K562 (cell line): Measurements from ENCODE around the gene PHF3. TPM values are rescaled to one million over a fixed set of nuclear protein-coding genes. Genes with fewer than 3 reads are reported as not detected.

ENCODE experiments used
- ATAC-seq: fragments of 200-7000 bp; cut with Tn5 transposase; 3 replicates; pipeline ENCODE4 v1.9.1; 2020; ENCODE audit warnings: moderate library complexity
- BruUV-seq: library from RNA; stranded (reverse); fragments of 400-500 nt; replicated peaks from 2 replicates; lab custom pipeline; 2021; lab: Mats Ljungman, UMichigan
- CTCF ChIA-PET: fragments of 300-600 bp; formaldehyde crosslinking; extraction: SDS; loops from one replicate; lab custom pipeline; 2021; ENCODE audit warnings: low intra/inter-chr PET ratio; lab: Yijun Ruan, JAX
- POLR2A ChIA-PET: fragments of 300-600, 350-650 bp; sonication (Branson Sonifier 250); formaldehyde crosslinking; extraction: SDS; loops from one replicate; lab custom pipeline; 2021; ENCODE audit warnings: antibody characterized with exemption, inconsistent platforms; lab: Yijun Ruan, JAX
- DNase-seq, 4 experiments: peaks; one replicate each; pipeline versions ENCODE4 v3.0.0 to v3.0.0-alpha.2; 2011 to 2018; ENCODE audit warnings: low spot score in 3 of 4, mixed read lengths in 3 of 4; ENCODE audit errors: extremely low read depth in 1 of 4
- FAIRE-seq: peaks from 2 replicates; lab custom pipeline; 2011; peaks lifted over from hg19 to GRCh38; lab: Jason Lieb, UNC
- H2AFZ ChIP-seq: 2 replicates; pipeline ENCODE4 v1.6.0; 2011; ENCODE audit warnings: low read depth, low read length, control low read depth, inconsistent platforms
- H3K27ac ChIP-seq: fragments of 200-600 bp; 3 replicates; pipeline ENCODE4 v1.8.0; 2011; ENCODE audit warnings: low read depth, mild to moderate bottlenecking, control low read depth, inconsistent platforms, low read length, moderate library complexity, mixed read lengths; ENCODE audit errors: extremely low read depth
- H3K27me3 ChIP-seq, 2 experiments: fragments of 300-600 bp in 1 of 2; 2 replicates in 1 of 2; 3 replicates in 1 of 2; pipeline versions ENCODE4 v1.6.0 to v1.8.0; 2011; ENCODE audit warnings: inconsistent platforms in 2 of 2, low read length in 2 of 2, mild to moderate bottlenecking in 1 of 2, mixed read lengths in 1 of 2, moderate library complexity in 1 of 2; ENCODE audit not compliant: control insufficient read depth in 2 of 2, insufficient read depth in 2 of 2
- H3K36me3 ChIP-seq: fragments of 300-600 bp; 3 replicates; pipeline ENCODE4 v1.8.0; 2011; ENCODE audit warnings: mild to moderate bottlenecking, low read length, inconsistent platforms; ENCODE audit not compliant: control insufficient read depth, insufficient read depth
- H3K4me1 ChIP-seq, 2 experiments: fragments of 200-600 bp in 1 of 2; replicated peaks in 1 of 2; 2 replicates in 1 of 2; 3 replicates in 1 of 2; pipeline versions ENCODE4 v1.5.1 to v1.8.0; 2011; ENCODE audit warnings: inconsistent platforms in 2 of 2, low read length in 2 of 2, mild to moderate bottlenecking in 1 of 2, mixed read lengths in 1 of 2, moderate library complexity in 1 of 2; ENCODE audit not compliant: control insufficient read depth in 2 of 2, insufficient read depth in 2 of 2
- H3K4me2 ChIP-seq: 2 replicates; pipeline ENCODE4 v1.6.1; 2011; ENCODE audit warnings: low read length, control low read depth, inconsistent platforms, mixed read lengths; ENCODE audit not compliant: insufficient read depth
- H3K4me3 ChIP-seq: fragments of 200-600 bp; sonication (generic), shearing (Covaris generic); 2 replicates; pipeline ENCODE4 v1.5.1; 2016; ENCODE audit warnings: control low read depth, inconsistent platforms
- H3K79me2 ChIP-seq: fragments of 200-600 bp; 3 replicates; pipeline ENCODE4 v1.8.0; 2011; ENCODE audit warnings: low read length, inconsistent platforms; ENCODE audit not compliant: control insufficient read depth, insufficient read depth
- H3K9ac ChIP-seq, 2 experiments: 2 replicates each; pipeline versions ENCODE4 v1.6.0 to v1.6.1; 2011; ENCODE audit warnings: low read depth in 2 of 2, low read length in 2 of 2, control low read depth in 1 of 2, inconsistent platforms in 1 of 2, mild to moderate bottlenecking in 1 of 2, mixed read lengths in 1 of 2; ENCODE audit not compliant: insufficient read depth in 1 of 2
- H3K9me1 ChIP-seq: one replicate; pipeline ENCODE4 v1.6.0; 2011; ENCODE audit warnings: inconsistent platforms, mild to moderate bottlenecking, low read length, moderate library complexity; ENCODE audit not compliant: control insufficient read depth, insufficient read depth
- H3K9me3 ChIP-seq: replicated peaks from 2 replicates; pipeline ENCODE4 v1.5.1; 2011; ENCODE audit warnings: low read depth, low read length, inconsistent platforms; ENCODE audit not compliant: control insufficient read depth, insufficient read depth
- H4K20me1 ChIP-seq: replicated peaks from 2 replicates; pipeline ENCODE4 v1.6.1; 2011; ENCODE audit warnings: low read length, inconsistent platforms, mixed read lengths; ENCODE audit not compliant: control insufficient read depth, insufficient read depth
- ATF1 ChIP-seq, 2 experiments: fragments of 450-650 bp in 1 of 2; IDR thresholded peaks; 2 replicates each; pipeline ENCODE4 v1.6.1; 2016; ENCODE audit warnings: missing compliant biosample characterization in 1 of 2, missing genetic modification characterization in 1 of 2
- FOXA1 ChIP-seq: fragments of 450-650 bp; IDR thresholded peaks from 2 replicates; pipeline ENCODE4 v1.6.1; 2016; ENCODE audit warnings: mild to moderate bottlenecking, borderline replicate concordance
- HMG20B ChIP-seq: fragments of 250-450 bp; sonication (Bioruptor Pico); IDR thresholded peaks from 2 replicates; pipeline ENCODE4 v1.5.0; 2021; ENCODE audit warnings: mild to moderate bottlenecking
- NBN ChIP-seq: fragments of 450-650 bp; IDR thresholded peaks from 2 replicates; pipeline ENCODE4 v1.6.1; 2016; ENCODE audit warnings: low read depth, mild to moderate bottlenecking
- NCOA2 ChIP-seq, 2 experiments: fragments of 450-650 bp; IDR thresholded peaks; 2 replicates each; pipeline ENCODE4 v1.6.1; 2018; ENCODE audit warnings: mild to moderate bottlenecking in 2 of 2, moderate library complexity in 1 of 2; ENCODE audit not compliant: partially characterized antibody in 2 of 2
- PPARD ChIP-seq: fragments of 250-450 bp; sonication (Bioruptor Pico); IDR thresholded peaks from 2 replicates; pipeline ENCODE4 v1.8.0; 2022; ENCODE audit warnings: inconsistent platforms, mild to moderate bottlenecking, moderate library complexity
- SMARCA4 ChIP-seq: fragments of 450-650 bp; IDR thresholded peaks from 2 replicates; pipeline ENCODE4 v1.6.1; 2016
- ZHX1 ChIP-seq: fragments of 150-350 bp; conservative IDR thresholded peaks from 2 replicates; pipeline ENCODE4 v1.6.1; 2014; ENCODE audit warnings: low read length
- ZNF324 ChIP-seq: fragments of 250-450 bp; sonication (Bioruptor Pico); IDR thresholded peaks from 2 replicates; pipeline ENCODE4 v1.4.0; 2020; ENCODE audit warnings: mild to moderate bottlenecking
- WGBS: fragments of 100-300 bp; shearing (Covaris generic); methylation state at CpG from one replicate; pipeline ENCODE4 v1.1.6; 2016; ENCODE audit warnings: low coverage, mixed read lengths; ENCODE audit not compliant: insufficient coverage; ENCODE audit errors: missing lambda C conversion rate; 5-methylcytosine and 5-hydroxymethylcytosine counted together
- in situ Hi-C: fragments of 300-500 bp; cut with MboI; formaldehyde crosslinking; loops from 4 replicates; pipeline ENCODE4 v1.15.0; 2018; ENCODE audit warnings: inconsistent platforms, mixed read lengths
- intact Hi-C: fragments of 100-400 bp; cut with micrococcal nuclease; formaldehyde crosslinking; loops from 2 replicates; pipeline ENCODE4 v1.14.2; 2022
- polyA plus RNA-seq, 8 experiments: library from polyadenylated mRNA; depleted of rRNA in 4 of 8; stranded (reverse) in 5 of 8; unstranded in 3 of 8; fragments of >200 nt; fragmentation: Nextera tagmentation in 2 of 8; fragmentation: Illumina TruSeq in 1 of 8; extraction: Ambion mirVana in 2 of 8; extraction: Trizol in 1 of 8; gene quantifications; 2 replicates each; pipeline versions ENCODE4 v1.2.1 to v1.2.3, GENCODE V29; 2011 to 2014; ENCODE audit warnings: inconsistent platforms in 1 of 8, missing spikeins in 1 of 8
- total RNA-seq, 7 experiments: library from RNA; depleted of rRNA in 6 of 7; stranded (reverse); fragments of >200 nt in 6 of 7; fragmentation: Illumina TruSeq in 2 of 7; extraction: Trizol in 2 of 7; gene quantifications; 2 replicates each; pipeline versions ENCODE4 v1.2.1 to v1.2.3, GENCODE V29; 2011 to 2021; ENCODE audit warnings: low replicate concordance in 1 of 7

PHF3 gene
- total and polyA plus RNA-seq, 9 of the 15 experiments (the other 6 are each of a cell fraction or from before 2014, with no cell fraction given): 8.1 to 51.2 (median 30.9) TPM

GRCh38 chr6:63689421-63689820, 53.8 kb downstream of the PHF3 start:
- peaks cover 22% of the 10 kb centered on the region for H3K36me3 ChIP-seq
- in situ Hi-C loops (no loop called here), intact Hi-C loops (loop anchor here (5.0 kb wide), 1 partner anchor 52 kb away; the partner anchor contains the start of gene PHF3)
- no TSS peak for BruUV-seq
- CTCF ChIA-PET: interaction anchor here (0.7 kb wide), 1 partner anchor 369 kb away, joined by 3 read pairs; no protein-coding TSS in a partner anchor
- 97% methylated on average over 2 of the region's 2 CpGs for WGBS
- no peak overlapping the region for H3K9ac ChIP-seq
- H3K4me1 ChIP-seq: no peaks in the 10 kb centered on the region
- H2AFZ ChIP-seq: no peak overlapping the region
- no peaks in the 10 kb centered on the region for H3K27me3 ChIP-seq
- H4K20me1 ChIP-seq: no peaks in the 10 kb centered on the region
- H3K27ac ChIP-seq: no peak overlapping the region
- POLR2A ChIA-PET: interaction anchor here (0.6 to 1.6 kb wide), 2 partner anchors 8 to 23 kb away, joined by 3 to 5 read pairs; no protein-coding TSS in a partner anchor
- no peak overlapping the region for H3K4me3 ChIP-seq
- DNase-seq: no peak
- H3K4me2 ChIP-seq: no peak overlapping the region
- TF ChIP-seq ZNF324 (CRISPR knock-in tag): no peak
- no peak for TF ChIP-seq HMG20B (CRISPR knock-in tag)
- TF ChIP-seq, all 486 proteins: peak for 0
- FAIRE-seq: no peak
- Histone ChIP-seq H3K79me2 (0 out of 3 replicates have a peak, but pooled peaks cover under 1% of the 10 kb centered on the region), H3K9me3 (no peaks in the 10 kb centered on the region), H3K9me1 (no peaks in the 10 kb centered on the region)
- ATAC-seq: no peak

GRCh38 chr6:63690221-63690620, 54.6 kb downstream of the PHF3 start:
- in situ Hi-C loops: no loop called here
- TF ChIP-seq ZHX1 (no peak), NCOA2 (IDR thresholded peaks at IDR 0.05; ENCODE audit: partially characterized antibody in 2 of 2) (no peak), NBN (no peak), FOXA1 (no peak), SMARCA4 (no peak), ATF1 (CRISPR knock-in tag; IDR thresholded peaks at IDR 0.05) (no peak), ATF1 (tag; IDR thresholded peaks at IDR 0.05) (no peak), PPARD (CRISPR knock-in tag) (no peak)
- no peaks in the 10 kb centered on the region for H3K9me3 ChIP-seq
- no TSS peak for BruUV-seq
- no peak overlapping the region for H3K27ac ChIP-seq
- H3K27me3 ChIP-seq: no peaks in the 10 kb centered on the region
- no peaks in the 10 kb centered on the region for H3K79me2 ChIP-seq
- DNase-seq (no peak), FAIRE-seq (no peak), ATAC-seq (no peak)
- no peak overlapping the region for H3K9ac ChIP-seq
- H3K4me2 ChIP-seq: no peak overlapping the region
- intact Hi-C loops: no loop called here
- peaks cover 19% of the 10 kb centered on the region for H3K36me3 ChIP-seq
- H3K9me1 ChIP-seq: no peaks in the 10 kb centered on the region
- ChIA-PET POLR2A (interaction anchor here (1.6 kb wide), 1 partner anchor 9 kb away, joined by 5 read pairs; no protein-coding TSS in a partner anchor), CTCF (no interaction called here)
- no peaks in the 10 kb centered on the region for H3K4me1 ChIP-seq
- no peak overlapping the region for H3K4me3 ChIP-seq
- no peak overlapping the region for H2AFZ ChIP-seq
- H4K20me1 ChIP-seq: no peaks in the 10 kb centered on the region
